Medulla oblongata (tissue), 1 donor: ENCODE data around the gene TTLL4.

Experiments
- DNase-seq: peaks from one replicate; pipeline ENCODE4 v3.0.0-alpha.2; 2015; ENCODE audit errors: extremely low spot score

Gene TTLL4

GRCh38 chr2:218710687-218711549, at the start of gene TTLL4:
Gene TTLL4, plus strand, starts transcription at chr2:218710835. Its CDS starts 26,842 bp downstream, at chr2:218737677.
- DNase-seq: peak; percentile 99

DNA sequence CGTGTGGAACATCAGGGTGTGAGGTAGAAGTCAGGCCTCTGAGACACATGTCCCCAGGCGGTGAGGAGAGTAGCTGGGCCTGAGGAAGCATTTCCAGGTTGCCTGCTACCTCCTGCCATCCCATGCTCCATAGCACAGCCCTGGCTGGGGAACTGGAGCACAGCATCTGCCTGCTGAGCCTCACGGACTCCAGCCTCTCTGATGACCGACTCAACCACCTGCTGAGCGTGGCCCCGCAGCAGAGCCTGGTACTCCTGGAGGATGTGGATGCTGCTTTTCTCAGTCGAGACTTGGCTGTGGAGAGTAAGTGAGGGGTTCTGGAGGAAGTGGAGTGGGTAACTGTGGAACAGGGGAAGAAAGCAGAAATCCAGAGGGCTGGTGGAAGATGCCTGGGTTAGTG, 48.3 kb upstream of the TTLL4 start:
- DNase-seq: no peak

- no peak for DNase-seq
Observed at GRCh38 chr2:218662827-218663226, 47.8 kb upstream of the TTLL4 start.

GRCh38 chr2:218663901-218664300, 46.7 kb upstream of the TTLL4 start:
- DNase-seq: no peak

DNA sequence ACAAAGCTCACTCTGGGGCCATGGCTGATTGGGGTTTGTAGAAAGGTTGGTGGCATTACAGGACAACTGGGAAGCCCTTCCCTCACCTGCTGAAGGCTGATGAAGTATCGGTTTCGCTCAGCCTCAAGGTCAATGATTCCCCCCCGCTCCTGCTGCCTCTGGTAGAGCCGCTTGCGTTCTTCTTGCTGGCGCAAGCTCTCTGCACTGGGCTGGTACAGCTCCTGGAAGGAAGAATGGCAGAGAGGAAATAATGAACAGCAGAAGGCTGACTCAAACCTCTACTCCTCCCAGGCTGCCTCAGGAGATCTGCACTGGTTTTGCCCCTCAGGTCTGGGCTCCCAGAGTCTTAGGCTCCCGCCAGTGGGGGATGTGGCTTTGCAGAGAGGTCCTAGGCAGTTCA, 46.0 kb upstream of the TTLL4 start:
- DNase-seq: no peak

GRCh38 chr2:218671097-218671653, 39.5 kb upstream of the TTLL4 start:
- no peak for DNase-seq

DNA sequence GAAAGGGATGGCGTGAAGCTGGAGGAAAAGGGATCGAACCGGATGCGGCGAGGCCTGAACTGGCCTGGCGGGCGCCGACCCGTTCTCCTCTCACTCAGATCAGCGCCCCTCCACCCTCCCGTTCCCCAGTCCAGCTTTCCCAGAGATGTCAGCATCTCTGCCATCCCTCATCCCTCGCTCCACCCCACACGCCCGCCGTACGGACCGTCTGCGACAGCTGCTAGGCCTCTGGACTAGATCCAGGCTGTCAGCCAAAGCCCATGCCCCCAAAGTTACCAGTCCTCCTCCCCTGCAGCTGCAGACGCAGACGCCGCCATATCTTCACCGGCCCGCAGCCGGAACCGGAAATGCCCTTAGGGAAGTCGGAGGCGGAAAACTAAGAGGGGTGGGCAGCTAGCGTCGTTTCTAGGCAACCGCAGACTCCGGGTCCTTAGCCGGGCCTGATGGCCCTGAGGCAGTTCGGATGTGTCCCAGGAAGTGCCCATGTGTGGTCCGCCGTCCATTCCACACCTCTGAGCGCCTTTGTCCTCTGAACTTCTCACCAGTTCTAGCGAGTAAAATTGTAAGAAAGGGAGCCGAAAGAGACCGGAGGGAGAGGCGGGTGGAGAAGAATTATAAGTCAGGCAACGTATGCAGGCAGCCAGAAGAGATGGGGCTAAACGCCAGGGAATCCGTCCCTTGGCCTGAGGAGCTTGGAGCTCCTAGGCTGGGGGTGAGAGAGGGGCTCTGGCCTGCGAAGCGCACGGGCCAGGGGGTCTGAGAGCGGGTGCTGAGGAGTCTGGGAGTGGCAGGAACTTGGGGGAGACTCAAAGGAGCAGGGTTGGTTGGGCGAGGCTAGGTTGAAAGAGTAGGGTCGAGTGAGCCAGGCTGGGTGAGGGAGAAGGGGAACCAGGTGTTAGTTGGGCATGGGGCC, 38.7 kb upstream of the TTLL4 start, which contains the start of the genes RNF25 and STK36:
Gene RNF25, minus strand, starts transcription at position 349 of the 913 bp plus-strand sequence. Its CDS starts 32 bp downstream, at position 317.
Gene STK36, plus strand, starts transcription at position 433 of the 913 bp plus-strand sequence. CDS start 744 bp downstream, outside the sequence.
- peak; percentile 92 for DNase-seq

DNA sequence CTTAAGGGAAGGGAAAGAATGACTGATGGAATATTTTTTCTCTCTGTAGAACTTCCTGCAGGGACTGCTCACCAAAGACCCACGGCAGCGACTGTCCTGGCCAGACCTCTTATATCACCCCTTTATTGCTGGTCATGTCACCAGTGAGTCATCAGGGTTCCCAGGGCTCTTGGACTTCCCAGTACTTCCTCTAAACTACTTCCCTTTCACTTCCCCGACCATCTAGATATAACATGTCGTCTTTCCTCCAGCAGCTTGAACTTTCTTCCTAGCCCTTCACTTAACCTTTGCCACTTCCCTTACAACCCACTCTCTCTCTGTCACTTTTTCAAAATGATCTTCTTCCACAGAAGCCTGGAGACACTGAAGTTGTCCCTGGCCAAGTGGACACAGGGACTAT, 31.5 kb upstream of the TTLL4 start:
- DNase-seq: no peak

GRCh38 chr2:218680061-218680460, 30.6 kb upstream of the TTLL4 start:
- DNase-seq: no peak

DNA sequence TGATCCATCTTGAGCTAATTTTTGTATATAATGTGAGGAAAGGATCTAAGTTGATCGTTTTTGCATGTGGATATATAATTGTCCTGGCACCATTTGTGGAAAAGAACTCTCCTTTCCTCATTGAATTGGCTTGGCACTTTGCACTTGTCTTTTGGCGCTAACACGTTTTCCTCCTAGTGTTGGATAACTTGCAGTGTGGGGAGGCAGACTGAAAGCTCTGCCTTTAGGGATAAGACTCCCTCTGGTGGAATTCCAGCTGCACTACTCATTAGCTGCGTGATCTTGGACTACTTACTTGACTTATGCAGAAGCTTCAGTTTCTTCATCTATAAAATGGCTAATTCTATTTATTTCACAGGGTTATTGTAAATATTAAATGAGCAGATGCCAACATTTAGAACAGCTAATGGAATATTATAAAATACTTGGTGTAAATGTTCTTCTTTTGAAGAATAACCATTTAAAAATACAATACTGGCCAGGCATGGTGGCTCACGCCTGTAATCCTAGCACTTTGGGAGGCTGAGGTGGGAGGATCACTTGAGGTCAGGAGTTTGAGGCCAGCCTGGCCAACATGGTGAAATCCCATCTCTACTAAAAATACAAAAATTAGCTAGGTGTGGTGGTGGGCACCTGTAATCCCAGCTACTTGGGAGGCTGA, 23.1 kb upstream of the TTLL4 start:
- DNase-seq: peak; percentile 90

- no peak for DNase-seq
Observed at GRCh38 chr2:218691234-218691633, 19.4 kb upstream of the TTLL4 start.

- DNase-seq: no peak
Observed at GRCh38 chr2:218694405-218695145, 16.1 kb upstream of the TTLL4 start.

DNA sequence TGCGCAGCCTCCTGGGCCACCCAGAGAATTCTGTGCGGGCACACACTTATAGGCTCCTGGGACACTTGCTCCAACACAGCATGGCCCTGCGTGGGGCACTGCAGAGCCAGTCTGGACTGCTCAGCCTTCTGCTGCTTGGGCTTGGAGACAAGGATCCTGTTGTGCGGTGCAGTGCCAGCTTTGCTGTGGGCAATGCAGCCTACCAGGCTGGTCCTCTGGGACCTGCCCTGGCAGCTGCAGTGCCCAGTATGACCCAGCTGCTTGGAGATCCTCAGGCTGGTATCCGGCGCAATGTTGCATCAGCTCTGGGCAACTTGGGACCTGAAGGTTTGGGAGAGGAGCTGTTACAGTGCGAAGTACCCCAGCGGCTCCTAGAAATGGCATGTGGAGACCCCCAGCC, 11.8 kb upstream of the TTLL4 start:
- no peak for DNase-seq

DNA sequence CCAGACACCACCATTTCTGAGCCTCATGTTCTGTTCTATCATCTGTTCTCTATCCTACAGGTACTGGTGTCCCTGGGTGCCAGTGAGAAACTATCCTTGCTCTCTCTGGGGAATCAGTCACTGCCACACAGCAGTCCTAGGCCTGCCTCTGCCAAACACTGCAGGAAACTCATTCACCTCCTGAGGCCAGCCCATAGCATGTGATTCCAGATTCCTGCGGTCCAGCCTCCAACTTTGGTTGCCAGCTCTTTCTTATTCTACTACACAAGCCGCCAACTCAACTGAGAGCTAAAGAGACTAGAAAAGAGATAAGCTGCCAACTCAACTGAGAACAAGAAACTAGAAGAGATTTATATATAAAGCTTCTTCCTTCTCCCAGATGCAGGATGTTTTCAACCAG, 8.8 kb upstream of the TTLL4 start:
- peak; percentile 52 for DNase-seq

DNA sequence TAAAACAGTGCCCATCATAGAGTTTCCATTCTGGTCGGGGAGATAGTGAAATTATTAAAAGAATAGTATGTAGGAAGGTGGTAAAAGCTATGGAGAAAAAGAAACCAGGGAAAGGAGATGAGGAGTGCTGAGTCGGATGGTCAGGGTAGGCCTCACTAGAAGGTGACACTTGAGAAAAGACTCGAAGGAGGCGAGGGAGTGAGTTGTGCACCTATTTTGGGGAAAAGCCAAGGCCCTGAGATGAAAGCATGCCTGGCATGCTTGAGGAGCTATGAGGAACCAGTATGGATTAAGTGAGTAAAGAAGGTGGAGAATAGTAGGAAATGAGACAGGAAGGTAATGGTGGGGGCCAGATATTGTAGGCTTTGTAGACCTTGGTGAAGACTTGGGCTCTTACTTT, 7.3 kb upstream of the TTLL4 start:
- DNase-seq: no peak

DNA sequence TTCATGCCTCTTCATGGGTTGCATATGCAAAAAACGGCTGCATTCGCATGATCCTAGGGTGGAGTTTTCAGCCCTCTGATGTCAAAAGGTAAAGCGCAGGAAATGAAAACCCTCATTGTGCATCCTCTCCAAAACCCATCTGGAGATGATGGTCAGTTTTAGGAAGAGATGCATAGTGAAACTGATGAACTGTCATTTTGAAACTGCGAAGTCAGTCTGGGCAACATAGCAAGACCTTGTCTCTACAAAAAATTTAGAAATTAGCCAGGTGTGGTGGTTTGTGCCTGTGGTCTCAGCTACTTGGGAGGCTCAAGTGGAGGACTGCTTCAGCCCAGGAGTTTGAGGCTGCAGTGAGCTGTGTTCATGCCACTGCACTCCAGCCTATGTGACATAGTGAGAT, 2.5 kb upstream of the TTLL4 start:
- DNase-seq: no peak

DNA sequence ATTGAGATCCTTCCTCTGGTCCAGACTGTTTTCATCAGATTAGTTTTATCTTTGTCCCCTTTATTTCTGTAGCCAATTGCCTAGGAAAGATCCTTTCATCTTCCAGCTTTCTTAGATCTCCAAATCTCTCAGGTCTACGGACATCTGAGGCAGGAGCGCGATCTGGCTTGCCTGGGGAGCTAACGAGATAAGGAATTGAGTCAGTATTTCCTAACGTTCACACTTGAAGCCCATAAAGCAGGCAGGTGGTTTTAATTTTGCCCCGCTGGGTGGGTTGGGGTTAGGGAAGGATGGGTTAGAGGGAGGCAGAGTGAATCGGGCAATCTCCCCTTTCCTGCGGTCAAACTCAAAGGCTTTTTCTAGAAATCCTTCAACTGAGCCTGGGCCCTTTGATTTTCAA, 727 bp upstream of the TTLL4 start:
- no peak for DNase-seq

GRCh38 chr2:218710334-218710686, 325 bp upstream of the TTLL4 start:
- no peak for DNase-seq

- peak; percentile 46 for DNase-seq
Observed at GRCh38 chr2:218711550-218711929, 905 bp downstream of the TTLL4 start.

DNA sequence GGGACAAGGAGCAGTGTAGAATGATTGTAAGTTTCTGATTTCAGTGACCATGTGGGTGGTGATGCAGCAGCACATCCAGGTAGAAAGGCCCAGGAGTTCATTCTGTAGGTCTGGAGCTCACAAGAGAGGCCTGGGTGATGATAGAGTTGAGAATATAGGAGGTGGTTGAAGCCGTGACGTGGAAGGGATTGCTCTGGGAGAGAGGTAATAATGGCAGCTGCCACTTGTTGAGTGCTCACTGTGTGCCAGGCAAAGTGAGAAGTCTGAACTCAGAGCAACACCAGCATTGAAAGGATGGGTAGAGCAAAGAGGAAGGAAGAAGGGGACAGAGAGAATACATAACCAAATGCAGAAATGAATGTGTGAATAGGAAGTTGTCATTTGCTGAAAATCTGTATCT, 3.3 kb downstream of the TTLL4 start:
- DNase-seq: no peak

DNA sequence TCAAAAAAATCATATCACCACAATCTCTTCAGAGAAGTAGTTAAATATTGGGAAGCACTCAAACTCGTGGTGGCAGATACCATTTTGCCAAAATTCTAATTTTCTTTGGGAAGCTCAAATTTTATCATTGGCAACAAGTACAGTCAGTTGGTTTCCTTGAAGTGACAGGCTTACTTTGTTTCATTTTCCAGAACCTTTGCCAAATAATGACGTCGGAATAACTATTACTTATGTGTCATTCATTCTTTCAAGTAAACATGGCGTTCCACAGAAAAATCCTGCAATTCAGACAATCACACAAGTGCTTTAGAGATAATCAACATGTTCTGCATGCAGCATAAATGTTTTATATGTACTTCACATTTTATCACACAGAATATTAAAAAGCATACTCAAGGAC, 5.4 kb downstream of the TTLL4 start:
- DNase-seq: peak; percentile 65
